HG03280 (cell line): ENCODE measurements around the gene CACNA1F.

Experiments
- ATAC-seq: cut with Tn5 transposase; IDR thresholded peaks from one replicate; pipeline ENCODE4 v1.9.1; 2021; ENCODE audit warnings: mild to moderate bottlenecking, moderate library complexity; ENCODE audit not compliant: unreplicated experiment

Gene CACNA1F

DNA sequence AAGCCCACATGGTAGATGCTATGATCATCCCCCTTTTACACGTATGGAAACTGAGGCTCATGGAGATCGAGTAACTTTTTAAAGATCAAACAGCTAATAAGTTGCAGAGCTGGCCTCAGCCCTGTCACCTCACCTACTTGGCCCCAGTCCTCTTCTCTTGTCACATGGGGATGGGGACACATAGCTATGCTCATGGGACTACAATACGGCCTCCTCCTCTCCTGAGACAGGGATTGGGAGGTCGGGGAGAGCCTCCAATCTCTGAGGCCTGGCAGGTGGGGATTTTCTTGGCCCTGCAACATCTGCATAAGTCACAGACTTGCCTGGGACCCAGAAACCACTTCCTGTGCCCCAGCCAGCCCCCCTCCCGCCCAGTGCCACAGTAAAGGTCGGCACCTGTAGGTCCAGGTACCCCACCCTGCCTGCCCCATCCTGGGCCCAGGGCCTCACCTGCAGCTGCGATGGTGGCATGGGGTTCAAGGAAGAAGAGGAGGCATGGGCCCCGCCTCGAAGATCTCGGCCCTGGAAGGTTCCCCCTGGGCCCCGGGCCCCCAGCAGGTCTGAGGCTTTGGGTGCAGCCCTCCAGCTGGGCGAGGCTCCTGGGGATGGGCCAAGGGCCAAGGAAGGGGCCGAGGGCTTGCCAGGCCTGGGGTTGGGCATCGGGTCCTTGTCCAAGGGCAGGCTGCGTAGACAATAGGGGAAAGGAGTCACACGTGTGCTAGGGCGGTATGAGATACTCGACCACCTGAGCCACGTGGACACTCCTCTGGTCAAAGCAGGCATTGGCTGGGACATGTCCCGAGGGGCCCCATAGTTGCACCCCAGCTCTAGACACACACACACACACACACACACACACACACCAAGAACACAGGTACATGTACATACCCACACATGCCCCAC is 25.0 kb upstream of the CACNA1F start:
- ATAC-seq, result no peak

GRCh38 chrX:49257074-49257790 is 24.1 kb upstream of the CACNA1F start:
- no peak for ATAC-seq

DNA sequence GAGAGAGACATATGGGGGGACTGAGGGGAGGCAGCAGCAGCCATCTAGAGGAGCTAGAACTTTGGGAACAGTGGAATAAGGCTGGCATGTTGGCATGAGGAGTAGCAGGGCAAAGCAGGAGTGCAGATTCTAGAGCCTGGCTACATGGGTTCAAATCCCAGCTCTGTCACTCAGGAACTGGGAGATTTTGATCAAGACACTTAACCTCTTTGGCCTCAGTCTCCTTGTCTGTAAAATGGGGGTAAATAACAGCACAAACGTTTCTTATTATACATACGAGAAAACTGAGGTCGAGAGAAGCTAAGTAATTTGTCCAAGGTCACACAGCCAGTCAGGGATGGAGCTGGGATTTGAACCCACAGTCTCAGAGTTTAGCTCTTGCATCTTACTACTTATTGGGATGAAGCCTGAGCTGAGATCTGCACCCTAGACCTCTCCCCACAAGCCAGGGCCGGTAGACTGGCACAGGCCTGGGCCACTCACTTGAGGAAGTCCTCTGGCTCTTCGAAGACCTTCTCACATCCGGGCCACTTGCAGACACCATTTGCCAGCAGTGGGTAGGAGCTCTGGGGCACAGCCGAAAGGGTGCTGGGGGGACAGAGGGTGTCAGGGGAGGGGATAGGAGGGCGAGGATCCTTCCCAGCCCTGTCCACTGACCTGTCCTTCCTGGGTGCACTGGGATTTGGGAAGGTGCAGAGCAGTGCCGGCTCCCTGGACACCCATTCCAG is 23.3 kb upstream of the CACNA1F start:
- no peak for ATAC-seq

DNA sequence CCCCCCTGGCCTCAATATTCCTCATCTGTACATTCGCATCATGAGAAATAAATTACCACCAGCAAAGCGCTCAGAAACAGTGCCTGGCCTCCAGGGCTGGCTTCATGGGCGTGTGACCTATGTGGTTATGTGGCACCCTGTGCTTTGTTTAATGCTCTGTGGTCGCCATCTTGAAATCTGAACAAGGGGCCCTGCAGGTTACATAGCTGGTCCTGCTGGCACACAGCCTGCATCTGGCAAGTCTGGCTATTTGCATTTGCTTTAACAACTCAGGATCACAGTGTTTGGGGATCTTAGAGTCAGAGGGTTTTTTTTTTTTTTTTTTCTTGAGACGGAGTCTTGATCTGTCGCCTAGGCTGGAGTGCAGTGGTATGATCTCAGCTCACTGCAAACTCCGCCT is 21.5 kb upstream of the CACNA1F start:
- no peak for ATAC-seq

- ATAC-seq, result no peak
These were observed 18.2 kb upstream of the CACNA1F start for GRCh38 chrX:49251325-49251724.

DNA sequence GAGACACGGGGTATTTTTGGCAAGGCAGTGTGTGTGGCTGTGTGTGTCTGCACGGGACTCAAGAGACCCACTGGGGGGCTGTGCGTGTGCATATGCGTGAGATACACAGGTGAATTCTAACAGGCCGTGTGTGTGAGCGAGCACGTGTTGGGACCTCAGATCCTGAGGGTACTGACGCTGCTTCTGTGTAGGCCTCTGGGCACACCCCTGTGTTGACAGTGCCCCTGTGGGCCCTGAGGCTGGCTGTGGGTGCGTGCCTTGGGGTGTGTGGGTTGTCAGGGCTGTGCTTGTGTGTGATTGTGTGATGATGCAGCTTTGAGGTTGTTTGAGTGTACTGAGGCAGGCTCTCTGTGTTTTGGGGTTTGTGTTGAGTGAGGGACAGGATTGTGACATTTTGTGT is 17.4 kb upstream of the CACNA1F start:
- ATAC-seq, result no peak

- ATAC-seq, result no peak
These were observed 16.9 kb upstream of the CACNA1F start for GRCh38 chrX:49250066-49250465.

DNA sequence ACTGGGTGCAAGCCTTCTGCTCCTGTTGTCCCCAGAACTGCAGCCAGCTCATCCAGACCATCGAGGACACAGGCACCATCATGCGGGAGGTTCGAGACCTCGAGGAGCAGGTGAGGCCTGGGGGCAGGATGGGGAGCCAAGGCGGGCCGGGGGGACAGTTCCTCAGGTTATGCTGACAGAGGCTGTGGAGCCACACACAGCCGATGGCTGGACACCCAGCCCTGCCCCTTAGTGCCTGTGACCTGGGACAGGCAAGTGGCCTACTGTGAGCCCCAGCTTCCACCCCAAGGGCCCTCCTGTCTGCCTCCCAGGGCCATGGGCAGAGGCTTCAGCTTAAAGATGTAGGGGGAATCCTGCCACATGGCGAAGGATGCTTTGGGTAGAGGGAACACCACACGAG is 16.5 kb upstream of the CACNA1F start:
- ATAC-seq, result no peak

DNA sequence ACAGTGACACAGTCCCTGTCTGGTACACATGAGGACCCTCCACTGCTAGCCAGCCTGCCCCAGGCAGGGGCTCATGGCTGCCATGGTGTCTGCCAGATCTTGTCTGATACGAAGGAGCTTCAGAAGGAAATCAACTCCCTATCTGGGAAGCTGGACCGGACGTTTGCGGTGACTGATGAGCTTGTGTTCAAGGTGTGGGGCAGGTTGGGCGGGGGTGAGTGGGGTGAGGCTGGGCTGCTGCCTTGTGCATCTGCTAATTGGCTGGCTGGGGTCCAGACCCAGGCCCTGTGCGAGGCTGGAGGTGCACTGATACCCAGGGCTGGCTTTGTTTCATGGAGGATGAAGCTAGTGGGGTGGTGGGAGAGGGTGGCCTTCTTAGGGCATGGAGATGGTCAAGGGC is 15.9 kb upstream of the CACNA1F start:
- no peak for ATAC-seq

- no peak for ATAC-seq
These were observed 15.0 kb upstream of the CACNA1F start for GRCh38 chrX:49247916-49248811.

DNA sequence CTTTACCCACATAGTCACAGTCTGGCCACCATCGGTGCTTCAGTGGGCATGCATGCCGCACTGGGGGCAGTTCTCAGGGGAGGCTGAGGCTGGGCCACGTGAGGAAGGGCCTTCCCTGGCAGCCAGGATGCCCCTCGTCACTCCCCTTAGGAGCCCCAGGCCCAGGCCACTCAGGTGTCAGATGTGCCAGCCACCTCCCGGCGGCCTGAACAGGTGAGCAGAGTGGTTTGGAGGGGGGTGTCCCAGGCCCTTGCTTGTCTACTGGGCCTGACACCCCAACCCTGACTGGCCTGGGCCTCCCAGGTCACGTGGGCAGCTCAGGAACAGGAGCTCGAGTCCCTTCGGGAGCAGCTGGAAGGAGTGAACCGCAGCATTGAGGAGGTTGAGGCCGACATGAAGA is 14.2 kb upstream of the CACNA1F start:
- ATAC-seq, result no peak

DNA sequence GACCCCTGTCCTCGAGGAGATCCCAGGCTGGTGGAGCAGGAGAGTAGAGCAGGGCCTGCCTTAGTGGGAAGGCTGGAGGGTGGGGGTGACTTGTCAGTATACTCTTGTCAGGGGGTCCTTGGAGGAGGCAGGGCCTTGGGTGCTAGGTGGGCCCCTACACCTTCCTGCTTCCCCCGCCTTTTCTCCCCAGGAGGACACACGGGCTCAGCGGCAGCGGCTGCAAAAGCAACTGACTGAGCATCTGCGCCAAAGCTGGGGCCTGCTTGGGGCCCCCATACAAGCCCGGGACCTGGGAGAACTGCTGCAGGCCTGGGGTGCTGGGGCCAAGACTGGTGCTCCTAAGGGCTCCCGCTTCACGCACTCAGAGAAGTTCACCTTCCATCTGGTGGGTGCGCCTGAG is 13.4 kb upstream of the CACNA1F start:
- ATAC-seq, result no peak

DNA sequence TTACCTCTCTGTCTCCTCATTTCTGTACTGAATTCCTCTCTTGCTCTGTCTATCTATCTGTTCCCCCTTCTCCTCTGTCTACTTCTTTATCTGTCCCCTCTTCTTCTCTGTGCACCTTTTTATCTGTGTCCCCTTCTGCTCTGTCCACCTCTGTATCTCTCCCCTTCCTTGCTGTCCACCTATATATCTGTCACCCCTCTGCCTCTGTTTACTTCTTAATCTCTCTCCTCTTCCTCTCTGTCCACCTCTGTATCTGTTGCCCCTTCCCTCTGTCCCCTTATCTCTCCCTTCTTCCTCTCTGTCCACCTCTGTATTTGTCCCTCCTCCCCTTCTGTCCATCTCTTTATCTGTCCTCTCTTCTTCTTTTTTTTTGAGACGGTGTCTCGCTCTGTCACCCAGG is 11.1 kb upstream of the CACNA1F start:
- ATAC-seq, result no peak

DNA sequence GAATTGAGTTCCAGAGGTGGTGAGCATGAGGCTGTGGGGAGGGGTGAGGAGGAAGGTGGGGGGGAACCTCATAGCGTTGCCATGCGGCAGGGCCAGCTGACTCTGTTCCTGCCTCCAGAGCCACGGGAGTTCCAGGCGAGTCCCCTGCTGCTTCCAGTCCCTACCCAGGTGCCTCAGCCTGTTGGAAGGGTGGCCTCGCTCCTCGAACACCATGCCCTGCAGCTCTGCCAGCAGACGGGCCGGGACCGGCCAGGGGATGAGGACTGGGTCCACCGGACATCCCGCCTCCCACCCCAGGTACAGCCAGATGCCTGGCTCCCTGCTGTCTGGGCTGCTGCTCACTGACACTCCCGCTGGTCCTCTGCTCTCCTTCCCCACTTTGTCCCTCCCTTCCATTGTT is 10.0 kb upstream of the CACNA1F start:
- no peak for ATAC-seq

DNA sequence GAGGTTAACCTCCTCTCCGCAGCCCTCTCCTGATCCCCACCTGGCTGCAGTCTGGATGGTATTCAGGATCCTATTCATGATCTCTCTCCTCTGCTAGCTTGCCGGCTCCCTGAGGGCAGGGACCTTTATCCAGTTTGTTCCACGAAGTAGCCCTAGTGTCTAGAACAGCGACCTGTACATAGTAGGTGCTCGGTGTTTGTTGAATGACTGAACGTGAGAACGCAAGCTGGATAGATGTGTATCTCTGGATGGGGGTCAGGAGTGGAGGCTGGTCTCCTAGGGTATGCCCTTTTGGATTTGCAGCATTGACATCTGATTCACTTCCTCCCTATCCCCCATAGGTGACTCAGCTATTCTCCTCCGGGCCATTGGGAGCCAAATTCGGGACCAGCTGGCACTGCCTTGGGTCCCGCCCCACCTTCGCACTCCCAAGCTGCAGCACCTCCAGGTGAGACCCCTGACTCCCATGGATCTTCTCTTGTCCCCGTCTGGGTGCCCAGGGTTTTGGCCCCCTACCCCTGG is 9.5 kb upstream of the CACNA1F start:
- no peak for ATAC-seq

DNA sequence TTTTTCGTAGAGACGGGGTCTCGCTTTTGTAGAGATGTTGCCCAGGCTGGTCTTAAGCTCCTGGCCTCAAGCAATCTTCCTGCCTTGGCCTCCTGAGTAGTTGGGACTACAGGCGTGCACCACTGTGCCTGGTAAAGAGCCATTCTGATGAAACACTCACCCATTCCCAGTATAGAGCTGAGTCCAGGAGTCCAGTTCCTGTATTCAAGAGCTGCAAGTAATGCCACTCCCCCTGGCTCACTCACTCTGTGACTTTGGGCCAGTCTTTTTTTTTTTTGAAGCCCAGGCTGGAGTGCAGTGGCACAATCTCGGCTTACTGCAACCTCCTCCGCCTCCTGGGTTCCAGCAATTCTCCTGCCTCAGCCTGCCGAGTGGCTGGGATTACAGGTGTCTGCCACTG is 5.6 kb upstream of the CACNA1F start:
- ATAC-seq, result no peak

- ATAC-seq, result no peak
These were observed 3.9 kb upstream of the CACNA1F start for GRCh38 chrX:49237060-49237459.

GRCh38 chrX:49233887-49234555 is 881 bp upstream of the CACNA1F start:
- ATAC-seq, result no peak

DNA sequence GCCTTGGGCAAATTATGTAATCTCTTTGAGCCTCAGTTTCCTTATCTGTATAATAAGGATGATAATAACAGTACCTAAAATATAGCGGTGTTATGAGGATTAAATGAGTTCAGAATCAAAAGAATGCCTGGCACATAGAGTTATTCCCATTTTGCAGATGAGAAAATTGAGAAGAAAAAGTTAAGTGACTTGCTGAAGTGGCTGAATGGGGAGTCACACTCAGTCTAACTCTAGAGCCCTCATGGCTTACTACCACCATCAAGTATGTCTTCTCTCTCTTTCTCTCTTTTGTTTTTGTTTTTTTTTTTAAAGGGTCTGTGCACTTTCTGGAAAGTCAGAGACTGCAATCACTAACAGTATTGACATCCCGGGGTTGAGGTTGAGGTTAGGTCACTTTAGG is 615 bp downstream of the CACNA1F start:
- ATAC-seq, result no peak
